Measurements from ENCODE around the gene RPA1.

RPA1 gene

GRCh38 chr17:1912146-1912545 lies 82.3 kb downstream of the RPA1 start:
- DNase-seq (ENCODE audit: low spot score), result no peak

GRCh38 chr17:1913702-1914101 lies 83.9 kb downstream of the RPA1 start:
- DNase-seq (ENCODE audit: low spot score), result no peak

GRCh38 chr17:1914661-1915083 lies 84.9 kb downstream of the RPA1 start:
- DNase-seq (ENCODE audit: low spot score), result no peak

GRCh38 chr17:1915889-1916288 lies 86.1 kb downstream of the RPA1 start:
- no peak for DNase-seq (ENCODE audit: low spot score)

GRCh38 chr17:1916316-1916715 lies 86.5 kb downstream of the RPA1 start:
- DNase-seq (ENCODE audit: low spot score), result no peak

- DNase-seq (ENCODE audit: low spot score), result no peak
Measured at GRCh38 chr17:1916963-1917715, 87.3 kb downstream of the RPA1 start.

- no peak for DNase-seq (ENCODE audit: low spot score)
Measured at GRCh38 chr17:1918346-1919162, 88.7 kb downstream of the RPA1 start.

GRCh38 chr17:1919201-1919600 lies 89.4 kb downstream of the RPA1 start:
- DNase-seq (ENCODE audit: low spot score), result no peak

GRCh38 chr17:1920948-1921351 lies 91.1 kb downstream of the RPA1 start:
- no peak for DNase-seq (ENCODE audit: low spot score)

GRCh38 chr17:1928976-1929375 lies 99.2 kb downstream of the RPA1 start:
- DNase-seq (ENCODE audit: low spot score), result no peak

GRCh38 chr17:1930337-1930645 lies 100.5 kb downstream of the RPA1 start:
- no peak for DNase-seq (ENCODE audit: low spot score)

GRCh38 chr17:1931844-1932579 lies 102.2 kb downstream of the RPA1 start:
- DNase-seq (ENCODE audit: low spot score), result no peak

GRCh38 chr17:1933875-1934715 lies 104.3 kb downstream of the RPA1 start:
- DNase-seq (ENCODE audit: low spot score), result no peak

- DNase-seq (ENCODE audit: low spot score), result no peak
Measured at GRCh38 chr17:1934901-1935300, 105.1 kb downstream of the RPA1 start.

GRCh38 chr17:1936766-1937165 lies 107.0 kb downstream of the RPA1 start:
- DNase-seq (ENCODE audit: low spot score), result no peak

GRCh38 chr17:1937461-1937860 lies 107.7 kb downstream of the RPA1 start:
- DNase-seq (ENCODE audit: low spot score), result no peak

- DNase-seq (ENCODE audit: low spot score), result no peak
Measured at GRCh38 chr17:1939981-1940809, 110.4 kb downstream of the RPA1 start.

GRCh38 chr17:1940810-1941185 lies 111.0 kb downstream of the RPA1 start:
- no peak for DNase-seq (ENCODE audit: low spot score)

GRCh38 chr17:1941272-1942065 lies 111.7 kb downstream of the RPA1 start:
- DNase-seq (ENCODE audit: low spot score), result no peak

- no peak for DNase-seq (ENCODE audit: low spot score)
Measured at GRCh38 chr17:1942066-1942365, 112.2 kb downstream of the RPA1 start.
